HFFc6 (cell line): ENCODE results near the gene IL33. TPM values are rescaled to one million over a fixed set of nuclear protein-coding genes. Genes with fewer than 3 reads are reported as not detected.

ENCODE experiments used
- DNase-seq: peaks from one replicate; pipeline ENCODE4 v3.0.0-alpha.2; 2018
- H3K27ac Mint-ChIP-seq: 2 replicates; pipeline ENCODE4 v1.8.0; 2020; ENCODE audit warnings: mild to moderate bottlenecking, mixed read lengths
- H3K27me3 Mint-ChIP-seq: 2 replicates; pipeline ENCODE4 v1.8.0; 2021; ENCODE audit warnings: mild to moderate bottlenecking, moderate library complexity, mixed read lengths; ENCODE audit not compliant: insufficient read depth
- H3K36me3 Mint-ChIP-seq: 2 replicates; pipeline ENCODE4 v1.8.0; 2021; ENCODE audit warnings: low read depth, mixed read lengths
- H3K4me1 Mint-ChIP-seq: 2 replicates; pipeline ENCODE4 v1.8.0; 2020; ENCODE audit warnings: low read depth, mixed read lengths
- H3K4me3 Mint-ChIP-seq: 2 replicates; pipeline ENCODE4 v1.8.0; 2020; ENCODE audit warnings: mild to moderate bottlenecking, moderate library complexity, mixed read lengths
- H3K9me3 Mint-ChIP-seq: 2 replicates; pipeline ENCODE4 v1.8.0; 2020; ENCODE audit warnings: mild to moderate bottlenecking, mixed read lengths
- CTCF ChIP-seq: fragments of 200-600 bp; sonication (generic); IDR thresholded peaks from 2 replicates; pipeline ENCODE4 v1.5.0; 2021; ENCODE audit warnings: antibody characterized with exemption, mild to moderate bottlenecking
- total RNA-seq, 6 experiments: library from RNA; stranded (reverse); fragmentation: NEBNext Ultra II Directional; extraction: Animal tissue kit (Norgen Biotek cat#: 25700); gene quantifications; 2 replicates in 1 of 6; 3 replicates in 5 of 6; pipeline ENCODE4 v1.2.3, GENCODE V29; 2021

Gene IL33
- total RNA-seq, 6 experiments from 2014 or later, result 0.09 TPM; not detected in 5

- no peak for TF ChIP-seq CTCF
- no peaks in the 10 kb centered on the region for H3K4me1 Mint-ChIP-seq
- no peaks in the 10 kb centered on the region for H3K27me3 Mint-ChIP-seq
- H3K4me3 Mint-ChIP-seq, result no peak overlapping the region
- no peaks in the 10 kb centered on the region for H3K36me3 Mint-ChIP-seq
- H3K9me3 Mint-ChIP-seq, result no peaks in the 10 kb centered on the region
- no peak overlapping the region for H3K27ac Mint-ChIP-seq
- no peak for DNase-seq
Measured at GRCh38 chr9:6226696-6227095, 11.1 kb downstream of the IL33 start.

GRCh38 chr9:6229186-6229585 is 13.6 kb downstream of the IL33 start:
- no peaks in the 10 kb centered on the region for H3K4me1 Mint-ChIP-seq
- H3K27me3 Mint-ChIP-seq, result no peaks in the 10 kb centered on the region
- no peak overlapping the region for H3K4me3 Mint-ChIP-seq
- H3K27ac Mint-ChIP-seq, result no peak overlapping the region
- TF ChIP-seq CTCF, result no peak
- H3K9me3 Mint-ChIP-seq, result no peaks in the 10 kb centered on the region
- no peak for DNase-seq
- no peaks in the 10 kb centered on the region for H3K36me3 Mint-ChIP-seq

DNA sequence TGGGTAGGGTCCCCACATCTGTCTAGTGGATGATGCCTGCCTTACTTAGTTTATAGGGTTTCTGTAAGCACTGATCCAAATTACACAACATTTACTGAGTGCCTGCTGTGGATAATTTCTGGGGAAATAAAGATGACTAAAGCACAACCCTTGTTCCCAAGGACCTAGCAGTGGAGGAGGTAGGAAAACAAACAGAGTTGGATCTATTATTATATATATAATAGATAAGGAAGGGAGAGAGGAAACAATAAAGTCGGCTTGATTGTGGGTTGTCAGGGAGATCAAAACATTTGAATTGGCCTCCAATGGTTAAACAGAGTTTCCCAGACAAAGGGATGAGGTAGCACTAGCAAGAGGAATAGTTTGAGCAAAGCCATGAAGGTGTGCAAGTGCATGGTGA is 14.0 kb downstream of the IL33 start:
- DNase-seq, result no peak
- H3K27me3 Mint-ChIP-seq, result no peaks in the 10 kb centered on the region
- TF ChIP-seq CTCF, result no peak
- no peaks in the 10 kb centered on the region for H3K4me1 Mint-ChIP-seq
- no peak overlapping the region for H3K4me3 Mint-ChIP-seq
- H3K36me3 Mint-ChIP-seq, result no peaks in the 10 kb centered on the region
- H3K9me3 Mint-ChIP-seq, result no peaks in the 10 kb centered on the region
- H3K27ac Mint-ChIP-seq, result no peak overlapping the region

GRCh38 chr9:6230037-6230780 is 14.6 kb downstream of the IL33 start:
- TF ChIP-seq CTCF, result no peak
- DNase-seq, result peak; percentile 6
- Mint-ChIP-seq H3K27ac (no peak overlapping the region), H3K27me3 (no peaks in the 10 kb centered on the region), H3K36me3 (no peaks in the 10 kb centered on the region), H3K4me1 (no peaks in the 10 kb centered on the region), H3K4me3 (no peak overlapping the region), H3K9me3 (no peaks in the 10 kb centered on the region)

GRCh38 chr9:6232336-6232945 is 16.8 kb downstream of the IL33 start:
- Mint-ChIP-seq H3K27me3 (no peaks in the 10 kb centered on the region), H3K4me1 (no peaks in the 10 kb centered on the region), H3K36me3 (no peaks in the 10 kb centered on the region)

More at GRCh38 chr9:6232336-6232945, 16.8 kb downstream of the IL33 start:
- no peak for DNase-seq
- no peaks in the 10 kb centered on the region for H3K9me3 Mint-ChIP-seq
- no peak overlapping the region for H3K4me3 Mint-ChIP-seq
- TF ChIP-seq CTCF, result no peak
- no peak overlapping the region for H3K27ac Mint-ChIP-seq
